K562 (cell line): Measurements from ENCODE around the gene MIF. TPM values are rescaled to one million over a fixed set of nuclear protein-coding genes. Genes with fewer than 3 reads are reported as not detected.

Experiments used
- ATAC-seq: fragments of 200-7000 bp; cut with Tn5 transposase; 3 replicates; pipeline ENCODE4 v1.9.1; 2020; ENCODE audit warnings: moderate library complexity
- BruUV-seq: library from RNA; stranded (reverse); fragments of 400-500 nt; replicated peaks from 2 replicates; lab custom pipeline; 2021; lab: Mats Ljungman, UMichigan
- CTCF ChIA-PET: fragments of 300-600 bp; formaldehyde crosslinking; extraction: SDS; loops from one replicate; lab custom pipeline; 2021; ENCODE audit warnings: low intra/inter-chr PET ratio; lab: Yijun Ruan, JAX
- POLR2A ChIA-PET: fragments of 300-600, 350-650 bp; sonication (Branson Sonifier 250); formaldehyde crosslinking; extraction: SDS; loops from one replicate; lab custom pipeline; 2021; ENCODE audit warnings: antibody characterized with exemption, inconsistent platforms; lab: Yijun Ruan, JAX
- DNase-seq, 4 experiments: peaks; one replicate each; pipeline versions ENCODE4 v3.0.0 to v3.0.0-alpha.2; 2011 to 2018; ENCODE audit warnings: low spot score in 3 of 4, mixed read lengths in 3 of 4; ENCODE audit errors: extremely low read depth in 1 of 4
- FAIRE-seq: peaks from 2 replicates; lab custom pipeline; 2011; peaks lifted over from hg19 to GRCh38; lab: Jason Lieb, UNC
- H2AFZ ChIP-seq: 2 replicates; pipeline ENCODE4 v1.6.0; 2011; ENCODE audit warnings: low read depth, low read length, control low read depth, inconsistent platforms
- H3K27ac ChIP-seq: fragments of 200-600 bp; 3 replicates; pipeline ENCODE4 v1.8.0; 2011; ENCODE audit warnings: low read depth, mild to moderate bottlenecking, control low read depth, inconsistent platforms, low read length, moderate library complexity, mixed read lengths; ENCODE audit errors: extremely low read depth
- H3K27me3 ChIP-seq, 2 experiments: fragments of 300-600 bp in 1 of 2; 2 replicates in 1 of 2; 3 replicates in 1 of 2; pipeline versions ENCODE4 v1.6.0 to v1.8.0; 2011; ENCODE audit warnings: inconsistent platforms in 2 of 2, low read length in 2 of 2, mild to moderate bottlenecking in 1 of 2, mixed read lengths in 1 of 2, moderate library complexity in 1 of 2; ENCODE audit not compliant: control insufficient read depth in 2 of 2, insufficient read depth in 2 of 2
- H3K36me3 ChIP-seq: fragments of 300-600 bp; 3 replicates; pipeline ENCODE4 v1.8.0; 2011; ENCODE audit warnings: mild to moderate bottlenecking, low read length, inconsistent platforms; ENCODE audit not compliant: control insufficient read depth, insufficient read depth
- H3K4me1 ChIP-seq, 2 experiments: fragments of 200-600 bp in 1 of 2; replicated peaks in 1 of 2; 2 replicates in 1 of 2; 3 replicates in 1 of 2; pipeline versions ENCODE4 v1.5.1 to v1.8.0; 2011; ENCODE audit warnings: inconsistent platforms in 2 of 2, low read length in 2 of 2, mild to moderate bottlenecking in 1 of 2, mixed read lengths in 1 of 2, moderate library complexity in 1 of 2; ENCODE audit not compliant: control insufficient read depth in 2 of 2, insufficient read depth in 2 of 2
- H3K4me2 ChIP-seq: 2 replicates; pipeline ENCODE4 v1.6.1; 2011; ENCODE audit warnings: low read length, control low read depth, inconsistent platforms, mixed read lengths; ENCODE audit not compliant: insufficient read depth
- H3K4me3 ChIP-seq: fragments of 200-600 bp; sonication (generic), shearing (Covaris generic); 2 replicates; pipeline ENCODE4 v1.5.1; 2016; ENCODE audit warnings: control low read depth, inconsistent platforms
- H3K79me2 ChIP-seq: fragments of 200-600 bp; 3 replicates; pipeline ENCODE4 v1.8.0; 2011; ENCODE audit warnings: low read length, inconsistent platforms; ENCODE audit not compliant: control insufficient read depth, insufficient read depth
- H3K9ac ChIP-seq, 2 experiments: 2 replicates each; pipeline versions ENCODE4 v1.6.0 to v1.6.1; 2011; ENCODE audit warnings: low read depth in 2 of 2, low read length in 2 of 2, control low read depth in 1 of 2, inconsistent platforms in 1 of 2, mild to moderate bottlenecking in 1 of 2, mixed read lengths in 1 of 2; ENCODE audit not compliant: insufficient read depth in 1 of 2
- H3K9me1 ChIP-seq: one replicate; pipeline ENCODE4 v1.6.0; 2011; ENCODE audit warnings: inconsistent platforms, mild to moderate bottlenecking, low read length, moderate library complexity; ENCODE audit not compliant: control insufficient read depth, insufficient read depth
- H3K9me3 ChIP-seq: replicated peaks from 2 replicates; pipeline ENCODE4 v1.5.1; 2011; ENCODE audit warnings: low read depth, low read length, inconsistent platforms; ENCODE audit not compliant: control insufficient read depth, insufficient read depth
- H4K20me1 ChIP-seq: replicated peaks from 2 replicates; pipeline ENCODE4 v1.6.1; 2011; ENCODE audit warnings: low read length, inconsistent platforms, mixed read lengths; ENCODE audit not compliant: control insufficient read depth, insufficient read depth
- EZH2 ChIP-seq: IDR thresholded peaks from 2 replicates; pipeline ENCODE4 v1.6.1; 2012; ENCODE audit warnings: low read depth, mild to moderate bottlenecking, inconsistent platforms, low read length, borderline replicate concordance
- LARP7 ChIP-seq: fragments of 450-650 bp; IDR thresholded peaks from 2 replicates; pipeline ENCODE4 v1.6.1; 2016
- RBBP5 ChIP-seq: fragments of 200-600 bp; sonication (generic); IDR thresholded peaks from 2 replicates; pipeline ENCODE4 v1.6.1; 2012; ENCODE audit warnings: borderline replicate concordance, mild to moderate bottlenecking, low read length, control low read depth, inconsistent platforms; ENCODE audit not compliant: insufficient read depth, poor library complexity, severe bottlenecking
- RBM39 ChIP-seq: fragments of 200-400 bp; formaldehyde crosslinking; optimal IDR thresholded peaks from 2 replicates; pipeline ENCODE3; 2018; ENCODE audit warnings: low read depth, low read length
- RFX1 ChIP-seq: fragments of 450-650 bp; IDR thresholded peaks from 2 replicates; pipeline ENCODE4 v1.6.1; 2016; ENCODE audit warnings: mild to moderate bottlenecking, moderate library complexity
- SMARCA5 ChIP-seq: fragments of 450-650 bp; IDR thresholded peaks from 2 replicates; pipeline ENCODE4 v1.6.1; 2016
- U2AF2 ChIP-seq: fragments of 200-400 bp; formaldehyde crosslinking; optimal IDR thresholded peaks from 2 replicates; pipeline ENCODE3; 2017; ENCODE audit warnings: low read depth, mild to moderate bottlenecking, low read length
- ZNF217 ChIP-seq: sonication (generic); formaldehyde crosslinking; IDR thresholded peaks from 2 replicates; pipeline ENCODE4 v1.8.0; 2022; ENCODE audit warnings: mild to moderate bottlenecking, missing genetic modification reagents
- ZNF717 ChIP-seq: fragments of 250-450 bp; sonication (Bioruptor Pico); IDR thresholded peaks from 2 replicates; pipeline ENCODE4 v1.5.0; 2021
- ZNF785 ChIP-seq: fragments of 250-450 bp; sonication (Bioruptor Pico); IDR thresholded peaks from 2 replicates; pipeline ENCODE4 v1.4.0; 2020; ENCODE audit warnings: mild to moderate bottlenecking
- WGBS: fragments of 100-300 bp; shearing (Covaris generic); methylation state at CpG from one replicate; pipeline ENCODE4 v1.1.6; 2016; ENCODE audit warnings: low coverage, mixed read lengths; ENCODE audit not compliant: insufficient coverage; ENCODE audit errors: missing lambda C conversion rate; 5-methylcytosine and 5-hydroxymethylcytosine counted together
- in situ Hi-C: fragments of 300-500 bp; cut with MboI; formaldehyde crosslinking; loops from 4 replicates; pipeline ENCODE4 v1.15.0; 2018; ENCODE audit warnings: inconsistent platforms, mixed read lengths
- intact Hi-C: fragments of 100-400 bp; cut with micrococcal nuclease; formaldehyde crosslinking; loops from 2 replicates; pipeline ENCODE4 v1.14.2; 2022
- polyA plus RNA-seq, 8 experiments: library from polyadenylated mRNA; depleted of rRNA in 4 of 8; stranded (reverse) in 5 of 8; unstranded in 3 of 8; fragments of >200 nt; fragmentation: Nextera tagmentation in 2 of 8; fragmentation: Illumina TruSeq in 1 of 8; extraction: Ambion mirVana in 2 of 8; extraction: Trizol in 1 of 8; gene quantifications; 2 replicates each; pipeline versions ENCODE4 v1.2.1 to v1.2.3, GENCODE V29; 2011 to 2014; ENCODE audit warnings: inconsistent platforms in 1 of 8, missing spikeins in 1 of 8
- total RNA-seq, 7 experiments: library from RNA; depleted of rRNA in 6 of 7; stranded (reverse); fragments of >200 nt in 6 of 7; fragmentation: Illumina TruSeq in 2 of 7; extraction: Trizol in 2 of 7; gene quantifications; 2 replicates each; pipeline versions ENCODE4 v1.2.1 to v1.2.3, GENCODE V29; 2011 to 2021; ENCODE audit warnings: low replicate concordance in 1 of 7
- TF ChIP-seq, protein P1 (sequence below), 3 experiments: IDR thresholded peaks in 2 of 3; conservative IDR thresholded peaks in 1 of 3; 2 replicates each; pipeline ENCODE4 v1.5.1; 2011 to 2012; ENCODE audit warnings: low read length in 3 of 3, mild to moderate bottlenecking in 3 of 3, control low read depth in 2 of 3, improper control_type of control experiment in 1 of 3, inconsistent platforms in 1 of 3, low read depth in 1 of 3, mixed read lengths in 1 of 3, moderate library complexity in 1 of 3; ENCODE audit not compliant: insufficient read depth in 2 of 3
- TF ChIP-seq, protein P2 (sequence below): sonication (generic); formaldehyde crosslinking; IDR thresholded peaks from 2 replicates; pipeline ENCODE4 v1.8.0; 2022; ENCODE audit warnings: mild to moderate bottlenecking, missing genetic modification reagents
- TF ChIP-seq, protein P3 (sequence below): fragments of 150-350 bp; IDR thresholded peaks from 2 replicates; pipeline ENCODE4 v1.6.1; 2014; ENCODE audit warnings: low read depth, mild to moderate bottlenecking, low read length, borderline replicate concordance

MIF gene
- total and polyA plus RNA-seq, 9 of the 15 experiments (the other 6 are each of a cell fraction or from before 2014, with no cell fraction given): 7.4 to 666 (median 193) TPM

DNA sequence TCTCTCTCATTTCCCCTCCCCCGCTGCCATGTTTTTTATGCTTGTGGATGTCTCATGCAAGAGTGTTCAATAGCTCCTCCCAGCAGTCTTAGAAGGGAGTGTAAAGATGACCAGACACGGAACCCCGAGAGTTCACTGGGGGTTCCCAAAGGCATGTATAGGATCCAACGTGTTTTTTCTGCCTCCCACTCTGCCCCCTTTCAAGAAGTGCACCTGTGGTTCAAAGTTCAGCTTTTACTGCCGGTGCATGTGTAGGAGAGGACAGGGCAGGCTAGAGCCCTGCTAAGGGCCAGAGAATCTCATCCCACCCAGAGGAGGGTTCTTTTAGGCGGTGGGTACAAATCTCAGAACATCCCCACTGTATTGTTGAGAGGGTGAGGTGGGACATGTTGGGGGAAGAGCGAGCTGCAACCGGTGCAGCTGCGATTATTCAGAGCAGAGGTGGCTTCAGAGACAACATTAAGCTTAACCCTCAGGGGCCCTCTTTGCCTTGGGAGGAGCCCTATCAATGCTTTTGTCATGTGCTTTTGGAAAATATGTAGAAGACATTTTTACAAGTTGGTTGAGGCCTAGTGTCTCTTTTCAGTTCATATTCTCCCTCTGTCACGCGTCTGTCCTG is 14.5 kb downstream of the MIF start:
- Histone ChIP-seq H3K9ac (no peak overlapping the region), H3K79me2 (no peaks in the 10 kb centered on the region; the same call in 2 of the 3 replicates), H3K27ac (no peak overlapping the region), H3K9me3 (no peaks in the 10 kb centered on the region), H3K36me3 (0 out of 3 replicates have a peak, but pooled peaks cover 2% of the 10 kb centered on the region), H4K20me1 (no peaks in the 10 kb centered on the region), H3K9me1 (no peaks in the 10 kb centered on the region), H3K4me1 (peaks cover 0 to 4% of the 10 kb centered on the region in 2 experiments; a peak in 2 of 5 replicates), H2AFZ (no peak overlapping the region), H3K4me3 (no peak overlapping the region), H3K4me2 (no peak overlapping the region), H3K27me3 (no peaks in the 10 kb centered on the region)
- intact Hi-C loops (no loop called here), in situ Hi-C loops (no loop called here)
- ATAC-seq: no peak
- DNase-seq: no peak
- ChIA-PET CTCF (no interaction called here), POLR2A (interaction anchor here (0.7 to 1.3 kb wide), 2 partner anchors 12 to 398 kb away, joined by 3 read pairs; no protein-coding TSS in a partner anchor)
- BruUV-seq: no TSS peak
- no peak for FAIRE-seq
- 78% methylated on average over 11 of the region's 11 CpGs for WGBS
- no peak for TF ChIP-seq RBM39
- TF ChIP-seq ZNF717 (CRISPR knock-in tag): no peak
- TF ChIP-seq RFX1: no peak
- TF ChIP-seq ZNF785: no peak
- TF ChIP-seq, protein P1, sequence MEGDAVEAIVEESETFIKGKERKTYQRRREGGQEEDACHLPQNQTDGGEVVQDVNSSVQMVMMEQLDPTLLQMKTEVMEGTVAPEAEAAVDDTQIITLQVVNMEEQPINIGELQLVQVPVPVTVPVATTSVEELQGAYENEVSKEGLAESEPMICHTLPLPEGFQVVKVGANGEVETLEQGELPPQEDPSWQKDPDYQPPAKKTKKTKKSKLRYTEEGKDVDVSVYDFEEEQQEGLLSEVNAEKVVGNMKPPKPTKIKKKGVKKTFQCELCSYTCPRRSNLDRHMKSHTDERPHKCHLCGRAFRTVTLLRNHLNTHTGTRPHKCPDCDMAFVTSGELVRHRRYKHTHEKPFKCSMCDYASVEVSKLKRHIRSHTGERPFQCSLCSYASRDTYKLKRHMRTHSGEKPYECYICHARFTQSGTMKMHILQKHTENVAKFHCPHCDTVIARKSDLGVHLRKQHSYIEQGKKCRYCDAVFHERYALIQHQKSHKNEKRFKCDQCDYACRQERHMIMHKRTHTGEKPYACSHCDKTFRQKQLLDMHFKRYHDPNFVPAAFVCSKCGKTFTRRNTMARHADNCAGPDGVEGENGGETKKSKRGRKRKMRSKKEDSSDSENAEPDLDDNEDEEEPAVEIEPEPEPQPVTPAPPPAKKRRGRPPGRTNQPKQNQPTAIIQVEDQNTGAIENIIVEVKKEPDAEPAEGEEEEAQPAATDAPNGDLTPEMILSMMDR (IDR thresholded peaks at IDR 0.05 in 2 of 3, conservative IDR thresholded peaks at IDR 0.05 in 1 of 3; ENCODE audit: insufficient read depth in 2 of 3, low read depth in 1 of 3, low read length in 3 of 3): no peak
- TF ChIP-seq EZH2: no peak
- TF ChIP-seq, protein P2, sequence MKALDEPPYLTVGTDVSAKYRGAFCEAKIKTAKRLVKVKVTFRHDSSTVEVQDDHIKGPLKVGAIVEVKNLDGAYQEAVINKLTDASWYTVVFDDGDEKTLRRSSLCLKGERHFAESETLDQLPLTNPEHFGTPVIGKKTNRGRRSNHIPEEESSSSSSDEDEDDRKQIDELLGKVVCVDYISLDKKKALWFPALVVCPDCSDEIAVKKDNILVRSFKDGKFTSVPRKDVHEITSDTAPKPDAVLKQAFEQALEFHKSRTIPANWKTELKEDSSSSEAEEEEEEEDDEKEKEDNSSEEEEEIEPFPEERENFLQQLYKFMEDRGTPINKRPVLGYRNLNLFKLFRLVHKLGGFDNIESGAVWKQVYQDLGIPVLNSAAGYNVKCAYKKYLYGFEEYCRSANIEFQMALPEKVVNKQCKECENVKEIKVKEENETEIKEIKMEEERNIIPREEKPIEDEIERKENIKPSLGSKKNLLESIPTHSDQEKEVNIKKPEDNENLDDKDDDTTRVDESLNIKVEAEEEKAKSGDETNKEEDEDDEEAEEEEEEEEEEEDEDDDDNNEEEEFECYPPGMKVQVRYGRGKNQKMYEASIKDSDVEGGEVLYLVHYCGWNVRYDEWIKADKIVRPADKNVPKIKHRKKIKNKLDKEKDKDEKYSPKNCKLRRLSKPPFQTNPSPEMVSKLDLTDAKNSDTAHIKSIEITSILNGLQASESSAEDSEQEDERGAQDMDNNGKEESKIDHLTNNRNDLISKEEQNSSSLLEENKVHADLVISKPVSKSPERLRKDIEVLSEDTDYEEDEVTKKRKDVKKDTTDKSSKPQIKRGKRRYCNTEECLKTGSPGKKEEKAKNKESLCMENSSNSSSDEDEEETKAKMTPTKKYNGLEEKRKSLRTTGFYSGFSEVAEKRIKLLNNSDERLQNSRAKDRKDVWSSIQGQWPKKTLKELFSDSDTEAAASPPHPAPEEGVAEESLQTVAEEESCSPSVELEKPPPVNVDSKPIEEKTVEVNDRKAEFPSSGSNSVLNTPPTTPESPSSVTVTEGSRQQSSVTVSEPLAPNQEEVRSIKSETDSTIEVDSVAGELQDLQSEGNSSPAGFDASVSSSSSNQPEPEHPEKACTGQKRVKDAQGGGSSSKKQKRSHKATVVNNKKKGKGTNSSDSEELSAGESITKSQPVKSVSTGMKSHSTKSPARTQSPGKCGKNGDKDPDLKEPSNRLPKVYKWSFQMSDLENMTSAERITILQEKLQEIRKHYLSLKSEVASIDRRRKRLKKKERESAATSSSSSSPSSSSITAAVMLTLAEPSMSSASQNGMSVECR (CRISPR knock-in tag): no peak
- TF ChIP-seq U2AF2: no peak
- TF ChIP-seq, protein P3, sequence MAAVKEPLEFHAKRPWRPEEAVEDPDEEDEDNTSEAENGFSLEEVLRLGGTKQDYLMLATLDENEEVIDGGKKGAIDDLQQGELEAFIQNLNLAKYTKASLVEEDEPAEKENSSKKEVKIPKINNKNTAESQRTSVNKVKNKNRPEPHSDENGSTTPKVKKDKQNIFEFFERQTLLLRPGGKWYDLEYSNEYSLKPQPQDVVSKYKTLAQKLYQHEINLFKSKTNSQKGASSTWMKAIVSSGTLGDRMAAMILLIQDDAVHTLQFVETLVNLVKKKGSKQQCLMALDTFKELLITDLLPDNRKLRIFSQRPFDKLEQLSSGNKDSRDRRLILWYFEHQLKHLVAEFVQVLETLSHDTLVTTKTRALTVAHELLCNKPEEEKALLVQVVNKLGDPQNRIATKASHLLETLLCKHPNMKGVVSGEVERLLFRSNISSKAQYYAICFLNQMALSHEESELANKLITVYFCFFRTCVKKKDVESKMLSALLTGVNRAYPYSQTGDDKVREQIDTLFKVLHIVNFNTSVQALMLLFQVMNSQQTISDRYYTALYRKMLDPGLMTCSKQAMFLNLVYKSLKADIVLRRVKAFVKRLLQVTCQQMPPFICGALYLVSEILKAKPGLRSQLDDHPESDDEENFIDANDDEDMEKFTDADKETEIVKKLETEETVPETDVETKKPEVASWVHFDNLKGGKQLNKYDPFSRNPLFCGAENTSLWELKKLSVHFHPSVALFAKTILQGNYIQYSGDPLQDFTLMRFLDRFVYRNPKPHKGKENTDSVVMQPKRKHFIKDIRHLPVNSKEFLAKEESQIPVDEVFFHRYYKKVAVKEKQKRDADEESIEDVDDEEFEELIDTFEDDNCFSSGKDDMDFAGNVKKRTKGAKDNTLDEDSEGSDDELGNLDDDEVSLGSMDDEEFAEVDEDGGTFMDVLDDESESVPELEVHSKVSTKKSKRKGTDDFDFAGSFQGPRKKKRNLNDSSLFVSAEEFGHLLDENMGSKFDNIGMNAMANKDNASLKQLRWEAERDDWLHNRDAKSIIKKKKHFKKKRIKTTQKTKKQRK: no peak
- no peak for TF ChIP-seq SMARCA5
- no peak for TF ChIP-seq ZNF217 (CRISPR knock-in tag)
- TF ChIP-seq RBBP5: no peak
- TF ChIP-seq LARP7: no peak
